WERI-Rb-1 (cell line): Measurements from ENCODE around the gene KRTAP5-4.

ENCODE experiments used
- DNase-seq: peaks from one replicate; pipeline ENCODE4 v3.0.0-alpha.2; 2020
- H3K27ac ChIP-seq: fragments of 250-450 bp; sonication (Bioruptor Pico); 2 replicates; pipeline ENCODE4 v1.5.1; 2020; ENCODE audit warnings: mild to moderate bottlenecking, moderate library complexity
- H3K27me3 ChIP-seq: fragments of 250-450 bp; sonication (Bioruptor Pico); 2 replicates; pipeline ENCODE4 v1.5.1; 2021; ENCODE audit warnings: mild to moderate bottlenecking, low read depth, moderate library complexity; ENCODE audit not compliant: insufficient read depth, severe bottlenecking
- H3K36me3 ChIP-seq: fragments of 250-450 bp; sonication (Bioruptor Pico); 2 replicates; pipeline ENCODE4 v1.5.1; 2020; ENCODE audit warnings: mild to moderate bottlenecking, moderate library complexity
- H3K4me3 ChIP-seq: 2 replicates; pipeline ENCODE4 v1.5.1; 2011; ENCODE audit warnings: low read depth, mild to moderate bottlenecking, control low read depth, low read length
- H3K9me3 ChIP-seq: fragments of 250-450 bp; sonication (Bioruptor Pico); 2 replicates; pipeline ENCODE4 v1.5.1; 2021; ENCODE audit warnings: mild to moderate bottlenecking, moderate library complexity; ENCODE audit not compliant: severe bottlenecking
- TF ChIP-seq, protein P1 (sequence below): IDR thresholded peaks from 2 replicates; pipeline ENCODE4 v1.5.1; 2011; ENCODE audit warnings: low read depth, mild to moderate bottlenecking, control low read depth, inconsistent platforms, low read length

The KRTAP5-4 gene

DNA sequence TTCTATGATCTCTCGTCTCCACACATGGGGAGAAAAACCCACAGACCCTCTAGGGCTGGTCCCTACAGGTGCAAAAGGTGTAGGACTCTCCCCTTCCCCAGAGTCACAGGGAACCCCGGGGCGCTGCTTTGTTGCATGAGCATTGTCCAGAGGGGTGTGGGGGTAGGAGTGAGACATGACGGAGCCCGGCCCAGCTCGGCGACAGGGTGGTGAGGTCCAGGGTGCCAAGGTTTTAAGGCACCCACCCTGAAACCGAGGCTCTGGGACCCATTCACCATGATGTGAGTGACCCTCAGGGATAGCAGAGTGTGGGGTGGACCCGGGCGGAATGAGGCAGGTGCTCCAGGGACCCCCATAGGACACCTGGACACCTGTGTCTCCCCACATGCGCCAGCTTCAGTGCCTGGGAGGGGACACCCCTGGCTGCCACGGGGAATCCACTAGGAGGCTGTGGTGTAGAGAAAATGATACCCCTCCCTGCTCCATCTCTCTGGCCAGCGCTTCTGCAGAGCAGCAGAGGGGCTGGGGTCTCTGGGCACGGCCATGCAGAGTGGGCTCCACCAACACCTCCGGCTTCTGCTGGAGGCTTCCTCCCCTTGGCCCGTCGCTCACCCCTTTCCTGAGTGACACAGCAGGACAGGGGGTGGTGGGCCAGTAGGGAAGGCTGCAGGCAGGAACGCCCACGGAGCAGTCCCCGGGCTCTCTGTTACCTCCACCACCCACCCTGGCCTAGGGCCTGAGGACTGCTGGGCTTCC lies 22.8 kb upstream of the KRTAP5-4 start:
- no peak overlapping the region for H3K4me3 ChIP-seq
- H3K9me3 ChIP-seq = no peaks in the 10 kb centered on the region
- no peak for DNase-seq
- H3K27ac ChIP-seq = no peak overlapping the region
- no peaks in the 10 kb centered on the region for H3K36me3 ChIP-seq
- peaks cover 87% of the 10 kb centered on the region for H3K27me3 ChIP-seq
- TF ChIP-seq, protein P1, sequence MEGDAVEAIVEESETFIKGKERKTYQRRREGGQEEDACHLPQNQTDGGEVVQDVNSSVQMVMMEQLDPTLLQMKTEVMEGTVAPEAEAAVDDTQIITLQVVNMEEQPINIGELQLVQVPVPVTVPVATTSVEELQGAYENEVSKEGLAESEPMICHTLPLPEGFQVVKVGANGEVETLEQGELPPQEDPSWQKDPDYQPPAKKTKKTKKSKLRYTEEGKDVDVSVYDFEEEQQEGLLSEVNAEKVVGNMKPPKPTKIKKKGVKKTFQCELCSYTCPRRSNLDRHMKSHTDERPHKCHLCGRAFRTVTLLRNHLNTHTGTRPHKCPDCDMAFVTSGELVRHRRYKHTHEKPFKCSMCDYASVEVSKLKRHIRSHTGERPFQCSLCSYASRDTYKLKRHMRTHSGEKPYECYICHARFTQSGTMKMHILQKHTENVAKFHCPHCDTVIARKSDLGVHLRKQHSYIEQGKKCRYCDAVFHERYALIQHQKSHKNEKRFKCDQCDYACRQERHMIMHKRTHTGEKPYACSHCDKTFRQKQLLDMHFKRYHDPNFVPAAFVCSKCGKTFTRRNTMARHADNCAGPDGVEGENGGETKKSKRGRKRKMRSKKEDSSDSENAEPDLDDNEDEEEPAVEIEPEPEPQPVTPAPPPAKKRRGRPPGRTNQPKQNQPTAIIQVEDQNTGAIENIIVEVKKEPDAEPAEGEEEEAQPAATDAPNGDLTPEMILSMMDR = no peak

DNA sequence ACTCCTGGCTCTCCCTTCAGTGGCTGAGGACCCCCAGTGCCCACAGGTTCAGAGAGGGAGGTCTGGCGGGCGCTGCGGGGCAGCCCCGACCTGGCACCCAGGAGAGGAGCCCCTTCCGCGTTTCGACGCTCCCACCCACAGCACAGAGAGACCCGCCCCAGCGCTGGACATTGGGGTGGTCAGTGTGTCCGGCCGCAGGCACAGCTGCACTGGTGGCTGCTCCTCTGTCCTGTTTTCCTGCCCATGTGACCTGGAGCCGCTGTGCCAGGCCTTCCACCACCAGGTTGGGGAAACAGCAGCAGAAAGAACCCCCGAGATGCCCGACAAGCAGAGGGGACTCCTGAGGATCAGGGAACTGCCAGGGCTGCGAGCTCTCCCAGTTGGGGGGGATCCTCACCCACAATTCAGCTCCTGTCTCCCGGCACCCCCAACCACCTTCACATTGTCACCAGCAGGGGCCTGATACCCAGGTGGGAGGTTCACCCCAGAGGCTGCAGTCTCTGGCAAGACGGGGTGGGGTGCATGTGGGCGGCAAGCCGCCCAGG lies 21.3 kb upstream of the KRTAP5-4 start:
- Histone ChIP-seq H3K27me3 (peaks cover 90% of the 10 kb centered on the region), H3K9me3 (no peaks in the 10 kb centered on the region), H3K27ac (no peak overlapping the region), H3K36me3 (no peaks in the 10 kb centered on the region), H3K4me3 (no peak overlapping the region)
- TF ChIP-seq, protein P1 = no peak
- DNase-seq = no peak

GRCh38 chr11:1642288-1643145 lies 20.6 kb upstream of the KRTAP5-4 start:
- H3K4me3 ChIP-seq = no peak overlapping the region
- peaks cover 92% of the 10 kb centered on the region for H3K27me3 ChIP-seq
- TF ChIP-seq, protein P1 = no peak
- H3K27ac ChIP-seq = no peak overlapping the region
- DNase-seq = no peak
- H3K9me3 ChIP-seq = no peaks in the 10 kb centered on the region
- H3K36me3 ChIP-seq = no peaks in the 10 kb centered on the region

- H3K4me3 ChIP-seq = no peak overlapping the region
- no peak overlapping the region for H3K27ac ChIP-seq
- H3K9me3 ChIP-seq = no peaks in the 10 kb centered on the region
- no peak for DNase-seq
- TF ChIP-seq, protein P1 = no peak
- H3K27me3 ChIP-seq = peaks cover 93% of the 10 kb centered on the region
- H3K36me3 ChIP-seq = no peaks in the 10 kb centered on the region
Observed at GRCh38 chr11:1641096-1641495, 19.2 kb upstream of the KRTAP5-4 start.

GRCh38 chr11:1640076-1640946 lies 18.4 kb upstream of the KRTAP5-4 start:
- Histone ChIP-seq H3K27me3 (peaks cover 93% of the 10 kb centered on the region), H3K36me3 (no peaks in the 10 kb centered on the region), H3K9me3 (no peaks in the 10 kb centered on the region), H3K27ac (no peak overlapping the region), H3K4me3 (no peak overlapping the region)
- TF ChIP-seq, protein P1 = peak; percentile 92
- peak; percentile 45 for DNase-seq
